ENCODE data around the gene TBC1D22A. TPM values are rescaled to one million over a fixed set of nuclear protein-coding genes. Genes with fewer than 3 reads are reported as not detected.

Gene TBC1D22A
- total and polyA plus RNA-seq, 9 of the 15 experiments (the other 6 are each of a cell fraction or from before 2014, with no cell fraction given): 0.20 to 11.5 (median 5.2) TPM

DNA sequence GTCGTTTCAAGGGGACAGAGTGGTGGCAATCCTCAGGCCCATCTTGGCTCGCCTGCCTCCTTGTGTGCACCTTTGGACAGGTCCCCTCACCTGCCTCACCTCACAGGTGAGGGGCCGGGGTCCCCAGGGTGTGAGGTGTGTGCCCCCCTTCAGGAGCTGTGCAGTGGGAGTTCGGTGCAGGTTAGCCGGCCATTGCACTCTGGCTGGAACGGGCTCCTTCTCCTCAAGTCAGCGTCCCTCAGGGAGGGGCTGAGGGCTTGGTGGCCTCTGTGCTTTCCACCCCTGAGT lies 269.1 kb downstream of the TBC1D22A start:
- in situ Hi-C loops (cut with MboI) (no loop called here), intact Hi-C loops (cut with micrococcal nuclease) (no loop called here)
- 49% methylated on average over 6 of the region's 7 CpGs for WGBS (ENCODE audit: insufficient coverage, low coverage, missing lambda C conversion rate)
- H2AFZ ChIP-seq (ENCODE audit: low read depth, low read length): no peak overlapping the region
- no peak for ATAC-seq
- no TSS peak for BruUV-seq (replicated peaks)
- H3K9me1 ChIP-seq (ENCODE audit: control insufficient read depth, insufficient read depth, low read length): no peaks in the 10 kb centered on the region
- no peaks in the 10 kb centered on the region for H3K79me2 ChIP-seq (ENCODE audit: control insufficient read depth, insufficient read depth, low read length)
- FAIRE-seq: no peak
- H3K9me3 ChIP-seq (replicated peaks; ENCODE audit: control insufficient read depth, insufficient read depth, low read depth, low read length): no peaks in the 10 kb centered on the region
- peaks cover 0 to 20% of the 10 kb centered on the region in 2 experiments; a peak in 2 of 5 replicates for H3K4me1 ChIP-seq (replicated peaks in 1 of 2; ENCODE audit: control insufficient read depth in 2 of 2, insufficient read depth in 2 of 2, low read length in 2 of 2)
- POLR2A ChIA-PET: no interaction called here
- CTCF ChIA-PET (ENCODE audit: low intra/inter-chr PET ratio): no interaction called here
- no peak for DNase-seq (ENCODE audit: extremely low read depth in 1 of 4, low spot score in 3 of 4)
- H3K4me2 ChIP-seq (ENCODE audit: insufficient read depth, low read length): no peak overlapping the region
- peaks cover 2% of the 10 kb centered on the region; the same call in 1 of the 2 replicates for H4K20me1 ChIP-seq (replicated peaks; ENCODE audit: control insufficient read depth, insufficient read depth, low read length)
- no peaks in the 10 kb centered on the region for H3K36me3 ChIP-seq (ENCODE audit: control insufficient read depth, insufficient read depth, low read length)
- H3K4me3 ChIP-seq: no peak overlapping the region
- no peak overlapping the region for H3K27ac ChIP-seq (ENCODE audit: extremely low read depth, low read depth, low read length)
- H3K9ac ChIP-seq (ENCODE audit: insufficient read depth in 1 of 2, low read depth in 2 of 2, low read length in 2 of 2): no peak overlapping the region
- H3K27me3 ChIP-seq (ENCODE audit: control insufficient read depth in 2 of 2, insufficient read depth in 2 of 2, low read length in 2 of 2): no peaks in the 10 kb centered on the region
- TF ChIP-seq, protein P1, sequence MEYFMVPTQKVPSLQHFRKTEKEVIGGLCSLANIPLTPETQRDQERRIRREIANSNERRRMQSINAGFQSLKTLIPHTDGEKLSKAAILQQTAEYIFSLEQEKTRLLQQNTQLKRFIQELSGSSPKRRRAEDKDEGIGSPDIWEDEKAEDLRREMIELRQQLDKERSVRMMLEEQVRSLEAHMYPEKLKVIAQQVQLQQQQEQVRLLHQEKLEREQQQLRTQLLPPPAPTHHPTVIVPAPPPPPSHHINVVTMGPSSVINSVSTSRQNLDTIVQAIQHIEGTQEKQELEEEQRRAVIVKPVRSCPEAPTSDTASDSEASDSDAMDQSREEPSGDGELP (CRISPR knock-in tag; IDR thresholded peaks at IDR 0.05; ENCODE audit: borderline replicate concordance): no peak
- TF ChIP-seq NR2C2 (CRISPR knock-in tag; IDR thresholded peaks at IDR 0.05): no peak
- TF ChIP-seq NR2C2 (tag; IDR thresholded peaks at IDR 0.05): no peak
- TF ChIP-seq HDAC8 (tag; IDR thresholded peaks at IDR 0.05): no peak
- TF ChIP-seq CC2D1A (IDR thresholded peaks at IDR 0.05): no peak
- TF ChIP-seq, protein P2, sequence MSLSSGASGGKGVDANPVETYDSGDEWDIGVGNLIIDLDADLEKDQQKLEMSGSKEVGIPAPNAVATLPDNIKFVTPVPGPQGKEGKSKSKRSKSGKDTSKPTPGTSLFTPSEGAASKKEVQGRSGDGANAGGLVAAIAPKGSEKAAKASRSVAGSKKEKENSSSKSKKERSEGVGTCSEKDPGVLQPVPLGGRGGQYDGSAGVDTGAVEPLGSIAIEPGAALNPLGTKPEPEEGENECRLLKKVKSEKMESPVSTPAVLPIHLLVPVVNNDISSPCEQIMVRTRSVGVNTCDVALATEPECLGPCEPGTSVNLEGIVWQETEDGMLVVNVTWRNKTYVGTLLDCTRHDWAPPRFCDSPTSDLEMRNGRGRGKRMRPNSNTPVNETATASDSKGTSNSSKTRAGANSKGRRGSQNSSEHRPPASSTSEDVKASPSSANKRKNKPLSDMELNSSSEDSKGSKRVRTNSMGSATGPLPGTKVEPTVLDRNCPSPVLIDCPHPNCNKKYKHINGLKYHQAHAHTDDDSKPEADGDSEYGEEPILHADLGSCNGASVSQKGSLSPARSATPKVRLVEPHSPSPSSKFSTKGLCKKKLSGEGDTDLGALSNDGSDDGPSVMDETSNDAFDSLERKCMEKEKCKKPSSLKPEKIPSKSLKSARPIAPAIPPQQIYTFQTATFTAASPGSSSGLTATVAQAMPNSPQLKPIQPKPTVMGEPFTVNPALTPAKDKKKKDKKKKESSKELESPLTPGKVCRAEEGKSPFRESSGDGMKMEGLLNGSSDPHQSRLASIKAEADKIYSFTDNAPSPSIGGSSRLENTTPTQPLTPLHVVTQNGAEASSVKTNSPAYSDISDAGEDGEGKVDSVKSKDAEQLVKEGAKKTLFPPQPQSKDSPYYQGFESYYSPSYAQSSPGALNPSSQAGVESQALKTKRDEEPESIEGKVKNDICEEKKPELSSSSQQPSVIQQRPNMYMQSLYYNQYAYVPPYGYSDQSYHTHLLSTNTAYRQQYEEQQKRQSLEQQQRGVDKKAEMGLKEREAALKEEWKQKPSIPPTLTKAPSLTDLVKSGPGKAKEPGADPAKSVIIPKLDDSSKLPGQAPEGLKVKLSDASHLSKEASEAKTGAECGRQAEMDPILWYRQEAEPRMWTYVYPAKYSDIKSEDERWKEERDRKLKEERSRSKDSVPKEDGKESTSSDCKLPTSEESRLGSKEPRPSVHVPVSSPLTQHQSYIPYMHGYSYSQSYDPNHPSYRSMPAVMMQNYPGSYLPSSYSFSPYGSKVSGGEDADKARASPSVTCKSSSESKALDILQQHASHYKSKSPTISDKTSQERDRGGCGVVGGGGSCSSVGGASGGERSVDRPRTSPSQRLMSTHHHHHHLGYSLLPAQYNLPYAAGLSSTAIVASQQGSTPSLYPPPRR (CRISPR knock-in tag; IDR thresholded peaks at IDR 0.05; ENCODE audit: borderline replicate concordance): no peak
- TF ChIP-seq FOSL1 (tag; conservative IDR thresholded peaks at IDR 0.05): no peak
- no peak for TF ChIP-seq FOXA1 (IDR thresholded peaks at IDR 0.05; ENCODE audit: borderline replicate concordance)
- no peak for TF ChIP-seq PHF20 (IDR thresholded peaks at IDR 0.05; ENCODE audit: partially characterized antibody)
- TF ChIP-seq HNRNPLL (IDR thresholded peaks at IDR 0.05; ENCODE audit: low read depth, low read length, poor library complexity, severe bottlenecking): no peak
- TF ChIP-seq IFI16 (CRISPR knock-in tag; IDR thresholded peaks at IDR 0.05): no peak
- TF ChIP-seq NR1H2 (CRISPR knock-in tag; IDR thresholded peaks at IDR 0.05): no peak
- no peak for TF ChIP-seq ZNF24 (IDR thresholded peaks at IDR 0.05)
- TF ChIP-seq LEF1 (IDR thresholded peaks at IDR 0.05): no peak
- TF ChIP-seq ZNF23 (CRISPR knock-in tag; IDR thresholded peaks at IDR 0.05): no peak
- no peak for TF ChIP-seq CTCF (IDR thresholded peaks at IDR 0.05 in 2 of 3, conservative IDR thresholded peaks at IDR 0.05 in 1 of 3; ENCODE audit: insufficient read depth in 2 of 3, low read depth in 1 of 3, low read length in 3 of 3)

Data from K562 (cell line).